ENCODE data around the gene TANGO2. TPM values are rescaled to one million over a fixed set of nuclear protein-coding genes. Genes with fewer than 3 reads are reported as not detected.

TANGO2 gene
- total RNA-seq, 4 donors from 2014 or later = 31.7 to 56.7 (median 39.0) TPM

GRCh38 chr22:19990609-19991394 is 30.1 kb upstream of the TANGO2 start:
- H3K27me3 ChIP-seq = no peaks in the 10 kb centered on the region
- no peaks in the 10 kb centered on the region for H3K36me3 ChIP-seq
- H3K27ac ChIP-seq = peak overlapping the region in 3 of 4 donors; percentile 59 to 93 (median 90)
- H3K9me3 ChIP-seq = no peaks in the 10 kb centered on the region
- DNase-seq (ENCODE audit: low spot score in 2 of 2) = no peak
- H3K4me3 ChIP-seq = no peak overlapping the region
- 65 to 74% methylated on average over 8 to 13 of the region's 20 CpGs for WGBS, 2 donors
- TF ChIP-seq CTCF (IDR thresholded peaks at IDR 0.05) = no peak
- no peak for TF ChIP-seq EP300 (IDR thresholded peaks at IDR 0.05)
- no peak for TF ChIP-seq POLR2A (IDR thresholded peaks at IDR 0.05)
- H3K4me1 ChIP-seq = peaks cover 0 to 94% (median 38%) of the 10 kb centered on the region in 4 donors

GRCh38 chr22:19991395-19991644 is 29.6 kb upstream of the TANGO2 start:
- H3K27ac ChIP-seq = peak overlapping the region in 3 of 4 donors; percentile 59 to 93 (median 90)
- H3K9me3 ChIP-seq = no peaks in the 10 kb centered on the region
- H3K27me3 ChIP-seq = no peaks in the 10 kb centered on the region
- TF ChIP-seq EP300 (IDR thresholded peaks at IDR 0.05) (no peak), POLR2A (IDR thresholded peaks at IDR 0.05) (no peak), CTCF (IDR thresholded peaks at IDR 0.05) (no peak)
- no peaks in the 10 kb centered on the region for H3K36me3 ChIP-seq
- DNase-seq (ENCODE audit: low spot score in 2 of 2) = no peak
- H3K4me1 ChIP-seq = peaks cover 0 to 94% (median 38%) of the 10 kb centered on the region in 4 donors
- no peak overlapping the region for H3K4me3 ChIP-seq

DNA sequence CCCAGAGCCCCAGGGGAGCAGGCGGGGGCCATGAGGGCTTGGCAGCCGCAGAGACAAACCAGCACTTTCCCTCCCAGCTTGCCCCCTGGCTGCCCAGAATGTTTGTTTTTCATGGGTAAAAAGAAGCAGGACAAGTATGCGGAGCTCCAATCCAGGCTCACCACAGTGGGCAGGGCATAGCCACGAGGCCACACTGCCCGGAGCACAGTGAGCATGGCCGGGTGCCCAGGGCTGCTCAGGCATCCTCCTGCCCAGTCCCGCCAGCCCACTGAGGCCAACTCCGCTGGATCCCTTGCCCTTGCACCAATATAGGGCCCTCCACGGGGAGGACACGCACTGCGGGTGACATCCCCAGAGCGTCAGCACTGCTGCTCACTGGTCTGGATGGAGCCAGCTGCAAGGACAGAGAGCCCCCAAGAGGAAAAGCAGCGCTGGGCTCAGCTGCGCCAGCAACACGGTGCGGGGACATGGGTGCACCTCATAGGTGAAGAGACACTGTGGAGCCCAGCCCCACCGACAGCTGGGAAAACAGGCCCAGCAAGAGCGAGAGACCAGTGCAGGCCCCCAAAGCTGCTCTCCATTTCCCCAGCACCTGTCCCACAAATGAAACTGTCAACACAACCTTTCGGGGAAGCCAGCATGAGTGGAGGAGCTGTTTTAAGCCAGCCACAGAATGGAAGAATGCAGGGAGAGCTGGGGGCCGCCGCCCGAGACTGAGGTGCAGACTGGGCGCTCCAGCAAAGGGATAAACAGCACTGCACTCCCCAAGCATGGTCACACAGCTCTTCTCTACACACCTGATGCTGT is 29.1 kb upstream of the TANGO2 start:
- no peak for DNase-seq (ENCODE audit: low spot score in 2 of 2)
- 50 to 70% methylated on average over 15 to 23 of the region's 23 CpGs for WGBS, 2 donors
- TF ChIP-seq POLR2A (IDR thresholded peaks at IDR 0.05) (no peak), EP300 (IDR thresholded peaks at IDR 0.05) (peak in 1 of 2 donors; percentile 30)
- Histone ChIP-seq H3K4me3 (no peak overlapping the region), H3K27ac (peak overlapping the region in 3 of 4 donors; percentile 59 to 93 (median 90)), H3K9me3 (no peaks in the 10 kb centered on the region), H3K27me3 (no peaks in the 10 kb centered on the region), H3K4me1 (peaks cover 0 to 95% (median 42%) of the 10 kb centered on the region in 4 donors), H3K36me3 (no peaks in the 10 kb centered on the region)

DNA sequence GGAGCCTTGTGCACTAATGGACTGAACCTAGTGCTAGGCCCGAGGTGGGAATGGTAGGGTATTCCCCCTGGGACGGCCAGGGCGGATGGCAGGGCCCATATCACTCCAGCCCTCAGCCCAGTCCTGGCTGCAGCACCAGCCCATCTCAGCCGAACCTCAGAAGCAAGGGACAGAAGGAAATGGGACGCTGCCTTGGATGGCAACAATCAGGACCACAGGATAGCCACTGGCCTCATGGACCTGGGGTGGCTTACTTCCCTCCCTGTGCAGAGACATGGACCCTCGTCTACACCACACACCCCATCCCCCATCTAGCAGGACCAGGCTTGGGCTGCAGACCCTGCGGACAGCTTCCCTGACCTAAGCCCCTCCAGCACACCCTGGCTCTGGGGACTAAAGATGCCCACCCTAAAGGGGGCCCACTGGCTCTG is 28.4 kb upstream of the TANGO2 start:
- no peaks in the 10 kb centered on the region for H3K36me3 ChIP-seq
- TF ChIP-seq CTCF (IDR thresholded peaks at IDR 0.05) (no peak), EP300 (IDR thresholded peaks at IDR 0.05) (no peak), POLR2A (IDR thresholded peaks at IDR 0.05) (no peak)
- no peaks in the 10 kb centered on the region for H3K9me3 ChIP-seq
- no peaks in the 10 kb centered on the region for H3K27me3 ChIP-seq
- WGBS, 2 donors = 77 to 81% methylated on average over 4 to 7 of the region's 7 CpGs
- H3K4me1 ChIP-seq = peaks cover 0 to 97% (median 46%) of the 10 kb centered on the region in 4 donors
- H3K27ac ChIP-seq = peak overlapping the region in 3 of 4 donors; percentile 59 to 93 (median 90)
- no peak overlapping the region for H3K4me3 ChIP-seq
- no peak for DNase-seq (ENCODE audit: low spot score in 2 of 2)

DNA sequence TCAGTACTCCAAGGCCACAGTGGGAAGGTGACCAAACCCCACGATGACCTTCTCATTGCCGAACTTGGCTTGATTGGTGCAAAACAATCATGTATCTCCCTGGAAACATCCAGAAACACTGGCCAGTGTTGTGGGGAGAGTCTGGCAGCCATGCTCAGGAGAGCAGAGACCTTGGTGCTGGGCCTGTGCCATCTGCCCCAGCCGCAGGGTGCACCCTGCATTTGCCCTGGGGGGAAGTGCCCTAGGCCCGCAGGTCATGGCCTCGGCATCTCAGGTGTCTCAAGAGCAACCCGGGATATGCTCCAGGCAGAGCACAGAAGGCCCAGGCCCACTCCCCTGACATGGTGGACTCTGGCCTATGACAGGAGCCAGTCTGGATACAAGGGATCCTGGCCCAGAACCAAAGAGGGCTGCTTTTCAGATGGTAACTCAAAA is 28.0 kb upstream of the TANGO2 start:
- peak overlapping the region; percentile 30 to 93 (median 74) for H3K27ac ChIP-seq
- TF ChIP-seq CTCF (IDR thresholded peaks at IDR 0.05) (no peak), EP300 (IDR thresholded peaks at IDR 0.05) (no peak), POLR2A (IDR thresholded peaks at IDR 0.05) (no peak)
- H3K36me3 ChIP-seq = no peaks in the 10 kb centered on the region
- no peaks in the 10 kb centered on the region for H3K27me3 ChIP-seq
- no peak overlapping the region for H3K4me3 ChIP-seq
- peaks cover 0 to 97% (median 49%) of the 10 kb centered on the region in 4 donors for H3K4me1 ChIP-seq
- H3K9me3 ChIP-seq = no peaks in the 10 kb centered on the region
- no peak for DNase-seq (ENCODE audit: low spot score in 2 of 2)
- WGBS, 2 donors = 62 to 69% methylated on average over 6 of the region's 6 CpGs
